GM23338 (cell line): Measurements from ENCODE around the gene DUSP21. TPM values are rescaled to one million over a fixed set of nuclear protein-coding genes. Genes with fewer than 3 reads are reported as not detected.

Experiments used
- ATAC-seq: fragments of 200-7000 bp; cut with Tn5 transposase; 3 replicates; pipeline ENCODE4 v1.9.1; 2020
- DNase-seq: peaks from one replicate; pipeline ENCODE4 v3.0.0-alpha.2; 2015; ENCODE audit warnings: low spot score
- H2AFZ ChIP-seq: fragments of 200-600 bp; sonication (generic); 2 replicates; pipeline ENCODE4 v1.8.0; 2016; ENCODE audit warnings: antibody characterized with exemption, mild to moderate bottlenecking, moderate library complexity
- H3F3A ChIP-seq: fragments of 200-600 bp; sonication (generic); replicated peaks from 2 replicates; pipeline ENCODE4 v1.8.0; 2017; ENCODE audit warnings: antibody characterized with exemption, mixed run types, low read depth
- H3K27ac ChIP-seq: fragments of 200-600 bp; sonication (generic); 2 replicates; pipeline ENCODE4 v1.6.1; 2016; ENCODE audit warnings: low read depth
- H3K27me3 ChIP-seq: fragments of 200-600 bp; sonication (generic); 2 replicates; pipeline ENCODE4 v1.8.0; 2016; ENCODE audit warnings: mild to moderate bottlenecking, mixed run types, moderate library complexity; ENCODE audit not compliant: insufficient read depth
- H3K36me3 ChIP-seq: fragments of 200-600 bp; sonication (generic); 2 replicates; pipeline ENCODE4 v1.8.0; 2016; ENCODE audit warnings: mild to moderate bottlenecking; ENCODE audit not compliant: insufficient read depth
- H3K4me1 ChIP-seq: fragments of 200-600 bp; sonication (generic); 2 replicates; pipeline ENCODE4 v1.8.0; 2016; ENCODE audit warnings: mild to moderate bottlenecking, moderate library complexity; ENCODE audit not compliant: insufficient read depth
- H3K4me2 ChIP-seq: fragments of 200-600 bp; sonication (generic); 2 replicates; pipeline ENCODE4 v1.7.1; 2017; ENCODE audit warnings: mixed run types
- H3K4me3 ChIP-seq: fragments of 200-600 bp; sonication (generic); 2 replicates; pipeline ENCODE4 v1.6.1; 2016; ENCODE audit warnings: mixed run types
- H3K79me2 ChIP-seq: fragments of 200-600 bp; sonication (generic); replicated peaks from 2 replicates; pipeline ENCODE4 v1.8.0; 2017; ENCODE audit warnings: mild to moderate bottlenecking; ENCODE audit not compliant: insufficient read depth
- H3K9me2 ChIP-seq: fragments of 200-600 bp; sonication (generic); 2 replicates; pipeline ENCODE4 v1.8.0; 2017; ENCODE audit not compliant: insufficient read depth
- H4K20me1 ChIP-seq: fragments of 200-600 bp; sonication (generic); replicated peaks from 2 replicates; pipeline ENCODE4 v1.8.0; 2017; ENCODE audit warnings: mild to moderate bottlenecking; ENCODE audit not compliant: insufficient read depth
- H3K27ac Mint-ChIP-seq: 2 replicates; pipeline ENCODE4 v1.8.0; 2020; ENCODE audit warnings: inconsistent platforms, mild to moderate bottlenecking, moderate library complexity, mixed read lengths
- H3K27me3 Mint-ChIP-seq: 3 replicates; pipeline ENCODE4 v1.8.0; 2022; ENCODE audit warnings: low read depth, mild to moderate bottlenecking, moderate library complexity, mixed read lengths, inconsistent platforms; ENCODE audit not compliant: insufficient read depth, poor library complexity
- H3K36me3 Mint-ChIP-seq: 3 replicates; pipeline ENCODE4 v1.8.0; 2021; ENCODE audit warnings: low read depth, mild to moderate bottlenecking, inconsistent platforms, moderate library complexity, mixed read lengths
- H3K4me1 Mint-ChIP-seq: 3 replicates; pipeline ENCODE4 v1.8.0; 2020; ENCODE audit warnings: mild to moderate bottlenecking, inconsistent platforms, mixed read lengths
- H3K4me3 Mint-ChIP-seq: 3 replicates; pipeline ENCODE4 v1.8.0; 2021; ENCODE audit warnings: moderate library complexity, mild to moderate bottlenecking, inconsistent platforms, mixed read lengths
- H3K9me3 Mint-ChIP-seq: 3 replicates; pipeline ENCODE4 v1.8.0; 2020; ENCODE audit warnings: moderate library complexity, mild to moderate bottlenecking, inconsistent platforms, mixed read lengths
- CREB1 ChIP-seq: fragments of 250-450 bp; sonication (Bioruptor Pico); IDR thresholded peaks from 2 replicates; pipeline ENCODE4 v1.5.0; 2020; ENCODE audit warnings: low read depth, mild to moderate bottlenecking, moderate library complexity
- CTCF ChIP-seq, 2 experiments: fragments of 200-600 bp in 1 of 2; sonication (generic) in 1 of 2; conservative IDR thresholded peaks; 2 replicates each; pipeline versions ENCODE4 v1.5.1 to v1.6.1; 2016 to 2017; ENCODE audit warnings: antibody characterized with exemption in 2 of 2, low read depth in 2 of 2, mild to moderate bottlenecking in 2 of 2, moderate library complexity in 1 of 2
- ETS1 ChIP-seq: IDR thresholded peaks from 2 replicates; pipeline ENCODE4 v1.6.1; 2016; ENCODE audit warnings: antibody characterized with exemption
- EZH2 ChIP-seq: fragments of 200-600 bp; sonication (generic); IDR thresholded peaks from one replicate; pipeline ENCODE4 v1.8.0; 2017; ENCODE audit warnings: antibody characterized with exemption, mild to moderate bottlenecking, low read depth; ENCODE audit not compliant: unreplicated experiment
- EZH2phosphoT487 ChIP-seq: fragments of 200-600 bp; sonication (generic); IDR thresholded peaks from one replicate; pipeline ENCODE4 v1.8.1; 2018; ENCODE audit warnings: antibody characterized with exemption; ENCODE audit not compliant: unreplicated experiment
- JUNB ChIP-seq: IDR thresholded peaks from one replicate; pipeline ENCODE4 v1.6.1; 2016; ENCODE audit warnings: antibody characterized with exemption; ENCODE audit not compliant: unreplicated experiment
- NANOG ChIP-seq: IDR thresholded peaks from 2 replicates; pipeline ENCODE4 v1.6.1; 2016; ENCODE audit warnings: antibody characterized with exemption, borderline replicate concordance
- POLR2AphosphoS5 ChIP-seq: IDR thresholded peaks from 2 replicates; pipeline ENCODE4 v1.6.1; 2016; ENCODE audit warnings: antibody characterized with exemption, low read depth
- REST ChIP-seq: IDR thresholded peaks from one replicate; pipeline ENCODE4 v1.6.1; 2018; ENCODE audit warnings: antibody characterized with exemption; ENCODE audit not compliant: unreplicated experiment
- STAT1 ChIP-seq: IDR thresholded peaks from one replicate; pipeline ENCODE4 v1.6.1; 2016; ENCODE audit warnings: antibody characterized with exemption; ENCODE audit not compliant: unreplicated experiment
- ZNF114 ChIP-seq: fragments of 250-450 bp; sonication (Bioruptor Pico); IDR thresholded peaks from 2 replicates; pipeline ENCODE4 v1.5.0; 2020; ENCODE audit warnings: mild to moderate bottlenecking, moderate library complexity
- ZNF331 ChIP-seq: fragments of 250-450 bp; sonication (Bioruptor Pico); IDR thresholded peaks from 2 replicates; pipeline ENCODE4 v1.5.0; 2020; ENCODE audit warnings: low read depth, mild to moderate bottlenecking, moderate library complexity
- ZNF462 ChIP-seq: fragments of 250-450 bp; sonication (Bioruptor Pico); IDR thresholded peaks from 2 replicates; pipeline ENCODE4 v1.5.0; 2020; ENCODE audit warnings: mild to moderate bottlenecking, moderate library complexity
- polyA plus RNA-seq: library from polyadenylated mRNA; unstranded; fragments of >200 nt; fragmentation: Nextera tagmentation; extraction: Ambion mirVana; gene quantifications from 2 replicates; pipeline ENCODE4 v1.2.1, GENCODE V29; 2016
- total RNA-seq: library from RNA; depleted of rRNA; stranded (reverse); fragments of >200 nt; shearing (Covaris generic); gene quantifications from 2 replicates; pipeline ENCODE4 v1.2.3, GENCODE V29; 2014

DUSP21 gene
- total and polyA plus RNA-seq, 2 experiments from 2014 or later: not detected

- H3K27ac ChIP-seq: peak overlapping the region; percentile 93; the same call in 1 of the 2 replicates
- TF ChIP-seq REST: no peak
- no peak for TF ChIP-seq ZNF114 (CRISPR knock-in tag)
- no peak for TF ChIP-seq EZH2
- TF ChIP-seq CTCF (conservative IDR thresholded peaks at IDR 0.05; ENCODE audit: low read depth in 2 of 2): no peak
- TF ChIP-seq NANOG: no peak
- TF ChIP-seq CREB1 (CRISPR knock-in tag): no peak
- TF ChIP-seq EZH2phosphoT487: no peak
- TF ChIP-seq ZNF331: no peak
- TF ChIP-seq ETS1: no peak
- no peak for TF ChIP-seq POLR2AphosphoS5
- TF ChIP-seq STAT1: no peak
- no peak for TF ChIP-seq ZNF462 (CRISPR knock-in tag)
- no peak for TF ChIP-seq JUNB
- ATAC-seq: no peak
- Mint-ChIP-seq H3K27ac (peak overlapping the region; percentile 89), H3K27me3 (no peaks in the 10 kb centered on the region), H3K4me3 (peak overlapping the region; percentile 93), H3K36me3 (0 out of 3 replicates have a peak, but pooled peaks cover 5% of the 10 kb centered on the region), H3K9me3 (no peaks in the 10 kb centered on the region), H3K4me1 (peaks cover 7% of the 10 kb centered on the region; the same call in 2 of the 3 replicates)
- peaks cover 8% of the 10 kb centered on the region; the same call in 1 of the 2 replicates for H3K4me1 ChIP-seq
- no peaks in the 10 kb centered on the region for H3K36me3 ChIP-seq
- no peak for DNase-seq
- H3K4me2 ChIP-seq: peak overlapping the region; percentile 83
- H3K4me3 ChIP-seq: peak overlapping the region; percentile 70
- no peaks in the 10 kb centered on the region for H3F3A ChIP-seq
- H2AFZ ChIP-seq: no peak overlapping the region
- H4K20me1 ChIP-seq: no peaks in the 10 kb centered on the region
- H3K79me2 ChIP-seq: peaks cover 35% of the 10 kb centered on the region
- no peaks in the 10 kb centered on the region for H3K27me3 ChIP-seq
- H3K9me2 ChIP-seq: no peaks in the 10 kb centered on the region
These were observed 27.4 kb downstream of the DUSP21 start for GRCh38 chrX:44871114-44871645.
